Nasal cavity respiratory epithelium epithelial cell of viscerocranial mucosa (primary cell): ENCODE results near the gene NCKAP5L. TPM values are rescaled to one million over a fixed set of nuclear protein-coding genes. Genes with fewer than 3 reads are reported as not detected.

Experiments used
- total RNA-seq: library from RNA; depleted of rRNA; stranded (reverse); fragments of >200 nt; gene quantifications from 2 replicates; pipeline ENCODE4 v1.2.3, GENCODE V29; 2014

NCKAP5L gene, protein sequence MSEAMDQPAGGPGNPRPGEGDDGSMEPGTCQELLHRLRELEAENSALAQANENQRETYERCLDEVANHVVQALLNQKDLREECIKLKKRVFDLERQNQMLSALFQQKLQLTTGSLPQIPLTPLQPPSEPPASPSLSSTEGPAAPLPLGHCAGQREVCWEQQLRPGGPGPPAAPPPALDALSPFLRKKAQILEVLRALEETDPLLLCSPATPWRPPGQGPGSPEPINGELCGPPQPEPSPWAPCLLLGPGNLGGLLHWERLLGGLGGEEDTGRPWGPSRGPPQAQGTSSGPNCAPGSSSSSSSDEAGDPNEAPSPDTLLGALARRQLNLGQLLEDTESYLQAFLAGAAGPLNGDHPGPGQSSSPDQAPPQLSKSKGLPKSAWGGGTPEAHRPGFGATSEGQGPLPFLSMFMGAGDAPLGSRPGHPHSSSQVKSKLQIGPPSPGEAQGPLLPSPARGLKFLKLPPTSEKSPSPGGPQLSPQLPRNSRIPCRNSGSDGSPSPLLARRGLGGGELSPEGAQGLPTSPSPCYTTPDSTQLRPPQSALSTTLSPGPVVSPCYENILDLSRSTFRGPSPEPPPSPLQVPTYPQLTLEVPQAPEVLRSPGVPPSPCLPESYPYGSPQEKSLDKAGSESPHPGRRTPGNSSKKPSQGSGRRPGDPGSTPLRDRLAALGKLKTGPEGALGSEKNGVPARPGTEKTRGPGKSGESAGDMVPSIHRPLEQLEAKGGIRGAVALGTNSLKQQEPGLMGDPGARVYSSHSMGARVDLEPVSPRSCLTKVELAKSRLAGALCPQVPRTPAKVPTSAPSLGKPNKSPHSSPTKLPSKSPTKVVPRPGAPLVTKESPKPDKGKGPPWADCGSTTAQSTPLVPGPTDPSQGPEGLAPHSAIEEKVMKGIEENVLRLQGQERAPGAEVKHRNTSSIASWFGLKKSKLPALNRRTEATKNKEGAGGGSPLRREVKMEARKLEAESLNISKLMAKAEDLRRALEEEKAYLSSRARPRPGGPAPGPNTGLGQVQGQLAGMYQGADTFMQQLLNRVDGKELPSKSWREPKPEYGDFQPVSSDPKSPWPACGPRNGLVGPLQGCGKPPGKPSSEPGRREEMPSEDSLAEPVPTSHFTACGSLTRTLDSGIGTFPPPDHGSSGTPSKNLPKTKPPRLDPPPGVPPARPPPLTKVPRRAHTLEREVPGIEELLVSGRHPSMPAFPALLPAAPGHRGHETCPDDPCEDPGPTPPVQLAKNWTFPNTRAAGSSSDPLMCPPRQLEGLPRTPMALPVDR (N-terminal part only)
- total RNA-seq: 4.4 and 11.6 TPM in 2 replicates

DNA sequence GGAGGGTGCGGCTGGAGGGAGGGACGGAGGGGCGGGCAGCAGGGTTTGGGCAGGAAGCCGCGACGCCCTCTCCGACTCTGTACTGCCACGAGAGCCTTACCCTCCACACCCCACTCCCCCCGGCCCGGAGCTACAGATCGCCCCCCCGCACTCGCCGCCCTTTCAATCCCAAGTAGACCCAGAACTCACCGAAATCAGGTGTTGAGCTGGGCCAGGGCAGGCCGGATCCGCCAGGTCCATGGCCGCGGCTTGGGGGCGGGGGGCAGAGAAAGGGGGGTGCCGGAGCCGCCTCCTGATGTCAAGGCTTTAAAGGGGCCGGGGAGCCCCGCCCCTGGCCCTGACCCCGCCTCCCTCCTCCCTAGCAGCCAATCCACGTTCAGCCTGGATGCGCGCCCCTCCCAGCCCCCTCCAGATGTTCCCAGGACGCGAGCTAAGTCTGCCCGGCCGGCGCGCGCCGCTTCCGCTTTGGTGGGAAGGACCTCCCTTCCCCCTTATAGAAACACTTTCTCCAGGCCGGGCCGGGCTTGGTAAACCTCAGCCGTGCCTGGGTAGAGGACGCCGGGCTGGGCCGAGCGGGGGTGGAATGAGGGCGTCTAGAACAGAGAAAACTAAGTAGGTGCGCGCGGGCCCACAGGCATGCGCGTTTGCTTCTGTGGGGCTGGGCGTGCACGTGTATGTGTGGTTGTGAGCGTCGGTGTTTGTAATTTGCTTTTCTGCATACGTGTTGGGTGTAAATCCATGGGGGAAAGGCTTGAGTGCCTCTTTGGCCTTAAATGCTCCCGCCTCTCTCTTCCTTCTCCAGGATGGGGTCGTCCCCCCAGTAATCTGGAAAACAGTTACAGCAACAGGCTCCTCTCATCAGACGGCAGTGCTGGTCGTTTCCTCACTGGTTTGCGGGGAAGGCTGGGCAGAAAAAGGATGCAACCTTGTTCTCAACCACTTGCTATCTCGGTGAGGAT is at the start of gene NCKAP5L:
NCKAP5L (minus strand) TSS at position 281 of the 959 bp plus-strand sequence. CDS start 24,369 bp downstream, outside the sequence.

DNA sequence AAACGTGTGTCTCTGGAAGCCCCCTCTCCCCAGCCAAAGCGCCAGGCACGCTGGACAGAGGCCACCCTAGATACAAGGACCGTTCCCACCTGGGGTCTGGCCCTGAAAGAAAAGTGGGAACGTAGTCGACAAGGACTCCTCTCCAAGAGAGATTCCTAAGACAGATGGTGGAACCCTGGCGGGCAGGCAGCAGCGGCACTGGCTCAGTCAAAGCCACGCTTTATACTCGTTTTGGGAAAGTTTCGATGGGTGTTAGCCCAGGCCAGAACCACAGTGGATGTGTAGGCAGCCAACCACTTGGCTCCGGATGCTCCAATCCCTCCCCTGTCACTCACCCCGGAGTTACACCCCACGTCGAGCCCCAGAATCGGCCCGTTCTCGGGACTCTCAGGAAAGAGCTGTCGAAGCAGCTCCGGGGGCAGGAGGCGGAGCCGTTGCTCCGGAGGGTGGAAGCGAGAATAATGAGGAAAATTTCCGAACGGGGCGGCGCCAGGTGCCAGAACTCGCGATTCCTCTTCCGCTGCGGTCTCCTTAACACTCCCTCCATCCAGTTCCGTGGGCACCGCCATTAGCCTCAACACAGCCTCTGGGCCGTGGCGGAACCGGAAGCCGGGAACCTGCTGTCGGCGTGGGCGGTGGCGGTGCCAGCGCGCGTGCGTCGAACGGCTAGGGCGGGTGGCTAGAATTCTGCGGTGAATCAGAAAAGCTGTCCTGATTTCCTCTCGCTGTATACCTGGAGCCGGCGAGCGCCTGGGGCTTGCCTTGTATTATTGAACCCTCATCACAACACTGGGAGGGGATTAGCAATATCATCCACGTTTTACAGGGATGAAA is 14.5 kb upstream of the NCKAP5L start, which contains the start of gene BCDIN3D:
BCDIN3D (minus strand) TSS at position 588 of the 834 bp plus-strand sequence; CDS start at position 569, 19 bp downstream.

Other genes with a start within 250 kb of the NCKAP5L start
- gene FAM186B, start 222.8 kb downstream of the NCKAP5L start, total RNA-seq: 0.34 and 0.57 TPM in 2 replicates
- 18.5 and 18.9 TPM in 2 replicates for gene PRPF40B, start 204.9 kb downstream of the NCKAP5L start, total RNA-seq
- gene FMNL3, start 121.0 kb downstream of the NCKAP5L start, total RNA-seq: 3.4 and 4.3 TPM in 2 replicates
- gene TMBIM6, start 86.9 kb downstream of the NCKAP5L start, total RNA-seq: 695 and 716 TPM in 2 replicates
- 4.9 and 11.6 TPM in 2 replicates for gene BCDIN3D, start 14.7 kb upstream of the NCKAP5L start, total RNA-seq
- gene FAIM2, start 75.5 kb upstream of the NCKAP5L start, total RNA-seq: under 0.01 TPM in 1 of 2 replicates, not detected in the other
- gene AQP2, start 122.3 kb upstream of the NCKAP5L start, total RNA-seq: not detected in 2 replicates
- gene AQP5, start 133.5 kb upstream of the NCKAP5L start, total RNA-seq: 0.34 and 0.43 TPM in 2 replicates
- not detected in 2 replicates for gene AQP6, start 144.5 kb upstream of the NCKAP5L start, total RNA-seq
- 11.6 and 12.7 TPM in 2 replicates for gene RACGAP1, start 197.1 kb upstream of the NCKAP5L start, total RNA-seq
- 1.0 and 2.1 TPM in 2 replicates for gene ASIC1, start 229.2 kb upstream of the NCKAP5L start, total RNA-seq